Right ventricle myocardium inferior (tissue), 1 donor: ENCODE results near the gene PPP2R3C. TPM values are rescaled to one million over a fixed set of nuclear protein-coding genes. Genes with fewer than 3 reads are reported as not detected.

Experiments
- total RNA-seq: library from RNA; stranded (reverse); fragmentation: NEBNext Ultra II Directional; extraction: Animal tissue kit (Norgen Biotek cat#: 25700); gene quantifications from one replicate; pipeline ENCODE4 v1.2.1, GENCODE V29; 2021
- donor health status: DM: no; HTN: yes; CAD: no; lungs with severe emphysema.

Gene PPP2R3C
- total RNA-seq, 1 donor from 2014 or later: 26.8 TPM

Other genes starting within 250 kb of the PPP2R3C start
- 5.6 TPM for gene BAZ1A, start 246.6 kb downstream of the PPP2R3C start, total RNA-seq
- gene SRP54, start 139.0 kb downstream of the PPP2R3C start, total RNA-seq: 29.6 TPM
- 66.5 TPM for gene FAM177A1, start 75.7 kb downstream of the PPP2R3C start, total RNA-seq
- 22.0 TPM for gene PRORP, start 562 bp upstream of the PPP2R3C start, total RNA-seq
- 195 TPM for gene PSMA6, start 170.4 kb upstream of the PPP2R3C start, total RNA-seq